NOMO-1 treated with dmso at 0.1 percent for 144 hours (cell line): ENCODE measurements around the gene CHEK1.
"Not testable (repeated sequence)": the region's sequence is repeated elsewhere in the genome, so short reads cannot be mapped to it uniquely, and the experiment has no call there.

ENCODE experiments used
- DNase-seq: peaks from one replicate; lab custom pipeline; 2025; ENCODE audit not compliant: unreplicated experiment; lab: John Stamatoyannopoulos, UW

CHEK1 gene

DNA sequence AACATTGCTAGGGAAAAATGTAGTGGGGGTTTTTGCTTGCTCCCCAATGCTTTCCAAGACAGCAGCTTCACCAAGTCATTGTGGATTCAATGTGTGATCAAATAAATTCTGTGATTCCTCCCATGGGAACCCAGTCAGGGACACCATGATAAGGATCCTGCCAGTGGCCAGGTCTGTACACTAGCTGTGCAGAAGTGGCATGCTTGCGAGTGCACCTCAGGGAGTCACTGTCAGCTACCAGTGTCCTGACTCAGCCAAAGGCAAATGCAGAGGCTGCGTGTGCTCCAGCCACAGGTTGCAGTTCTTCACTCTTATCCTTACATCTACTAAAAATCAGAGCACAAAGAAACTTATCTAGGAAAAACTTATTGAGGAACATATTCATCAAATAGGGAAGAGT is 65.0 kb downstream of the CHEK1 start:
- DNase-seq: no peak

DNA sequence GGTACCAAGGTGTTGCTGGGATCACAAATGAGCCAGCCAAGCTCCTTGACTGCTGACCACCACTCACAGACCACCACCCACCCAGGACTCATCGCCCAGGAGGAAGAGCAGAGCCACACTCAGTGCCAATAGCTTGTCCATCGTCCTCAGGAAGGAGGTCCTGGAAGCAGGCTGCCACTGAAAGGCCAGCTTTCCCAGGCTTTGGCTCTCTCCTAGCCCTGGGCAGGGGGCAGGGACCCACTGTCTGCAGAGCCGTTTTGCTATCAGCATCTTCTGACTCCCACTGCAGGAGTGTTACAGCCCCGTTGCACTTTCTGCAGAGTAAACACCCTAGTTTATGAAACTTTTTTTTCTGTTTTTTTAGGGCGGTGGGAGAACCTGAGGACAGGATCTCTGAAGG is 67.9 kb downstream of the CHEK1 start:
- DNase-seq: no peak

DNA sequence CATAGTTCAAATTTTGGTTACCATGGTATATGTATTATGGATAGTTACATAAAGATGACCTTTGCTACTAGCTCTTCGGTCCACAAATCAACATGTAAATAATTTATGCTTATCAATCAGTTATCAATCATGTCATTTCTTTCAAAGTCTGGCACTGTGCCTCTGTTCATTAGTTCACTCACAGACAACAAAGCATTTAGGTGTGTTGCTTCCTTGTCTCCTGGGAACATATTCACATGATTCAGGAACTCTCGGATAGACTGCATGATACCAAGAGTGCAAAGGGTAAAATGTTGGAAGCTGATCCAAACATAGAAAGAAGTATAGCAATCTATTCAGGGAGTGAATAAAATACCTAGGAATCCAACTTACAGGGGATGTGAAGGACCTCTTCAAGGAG is 70.0 kb downstream of the CHEK1 start:
- no peak for DNase-seq

DNA sequence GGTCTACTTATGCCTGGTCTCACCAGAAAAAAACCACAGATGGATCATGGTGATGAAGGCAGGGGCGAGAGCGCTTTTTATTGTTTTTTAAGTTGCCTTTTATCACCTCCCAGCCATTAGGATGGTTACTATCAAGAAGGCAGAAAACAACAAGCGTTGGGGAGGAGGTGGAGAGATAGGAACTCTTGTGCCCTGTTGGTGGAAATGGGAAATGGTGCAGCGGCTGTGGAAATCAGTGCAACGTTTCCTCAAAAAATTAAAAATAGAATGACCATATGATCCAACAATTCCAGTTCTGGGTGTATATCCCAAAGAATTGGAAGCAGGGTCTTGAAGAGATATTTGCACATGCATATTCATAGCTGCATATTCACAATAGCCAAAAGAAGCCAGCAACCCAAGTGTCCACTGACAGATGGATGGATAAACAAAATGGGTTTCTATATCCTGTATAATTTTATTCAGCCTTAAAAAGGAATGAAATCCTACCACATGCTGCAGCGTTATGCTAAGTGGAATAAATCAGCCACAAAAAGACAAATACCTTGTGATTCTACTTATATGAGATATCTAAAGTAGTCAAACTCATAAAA is 76.2 kb downstream of the CHEK1 start:
- DNase-seq: no peak

DNA sequence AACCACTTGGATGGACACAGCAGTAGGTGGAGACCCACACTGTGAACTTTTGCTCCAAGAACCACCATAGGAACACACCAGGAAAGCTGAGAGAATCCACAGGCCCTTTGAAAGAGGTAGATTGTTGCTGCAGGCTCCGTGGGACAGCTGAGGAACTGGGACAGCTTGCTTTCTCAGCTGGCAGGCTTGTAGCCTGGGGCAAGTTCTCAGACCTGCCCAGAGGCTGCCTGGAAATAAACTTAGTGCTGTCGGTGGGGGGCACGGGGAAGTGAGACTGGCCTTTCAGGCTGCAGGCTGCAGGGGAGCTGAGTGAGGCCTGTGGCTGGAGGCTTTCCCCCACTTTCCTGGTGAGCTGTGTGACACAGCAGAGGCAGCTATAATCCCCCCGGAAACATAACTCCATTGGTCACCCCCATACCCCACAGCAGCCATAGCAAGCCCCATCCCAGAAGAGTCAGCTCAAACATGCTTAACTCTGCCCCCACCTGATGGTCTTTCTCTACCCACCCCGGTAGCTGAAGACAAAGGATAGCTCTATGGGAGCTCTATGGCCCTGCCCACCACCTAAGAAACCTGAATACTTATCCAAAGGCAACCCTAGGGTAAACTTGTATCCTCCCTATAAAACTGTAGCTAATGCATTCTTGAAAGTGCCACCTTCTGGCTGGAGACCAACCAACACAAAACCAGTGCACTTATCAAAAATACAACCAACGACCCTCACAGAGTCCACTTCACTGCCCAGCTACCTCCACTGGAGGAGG is 77.1 kb downstream of the CHEK1 start:
- DNase-seq: no peak

DNA sequence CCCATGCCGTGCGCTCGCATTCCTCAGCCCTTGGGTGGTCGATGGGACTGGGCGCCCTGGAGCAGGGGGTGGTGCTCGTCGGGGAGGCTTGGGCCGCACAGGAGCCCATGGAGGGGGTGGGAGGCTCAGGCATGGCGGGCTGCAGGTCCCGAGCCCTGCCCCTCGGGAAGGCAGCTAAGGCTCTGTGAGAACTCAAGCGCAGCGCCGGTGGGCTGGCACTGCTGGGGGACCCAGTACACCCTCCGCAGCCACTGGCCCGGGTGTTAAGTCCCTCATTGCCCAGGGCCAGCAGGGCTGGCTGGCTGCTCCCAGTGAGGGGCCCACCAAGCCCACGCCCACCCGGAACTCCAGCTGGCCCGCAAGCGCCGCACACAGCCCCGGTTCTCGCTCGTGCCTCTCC is 79.7 kb downstream of the CHEK1 start:
- not testable (repeated sequence) for DNase-seq

DNA sequence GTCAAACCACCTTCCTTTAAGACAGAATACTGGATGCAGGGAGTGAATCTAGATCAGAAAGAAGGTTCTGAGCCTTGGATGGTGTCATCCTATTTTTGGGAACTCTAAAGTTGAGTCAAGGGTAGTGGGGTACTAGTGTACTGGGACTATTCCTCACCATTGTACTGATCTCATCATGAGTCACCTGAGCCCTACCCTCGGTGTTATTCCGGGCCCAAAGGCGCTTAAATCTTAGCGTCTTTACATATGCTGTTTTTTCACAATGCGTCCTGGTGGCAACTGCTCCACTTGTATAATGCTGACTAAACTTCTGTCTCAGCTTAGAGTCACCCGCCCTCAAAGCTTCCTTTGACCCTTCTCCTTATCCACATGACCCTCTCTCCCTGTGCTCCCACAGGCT is 95.8 kb downstream of the CHEK1 start:
- no peak for DNase-seq

DNA sequence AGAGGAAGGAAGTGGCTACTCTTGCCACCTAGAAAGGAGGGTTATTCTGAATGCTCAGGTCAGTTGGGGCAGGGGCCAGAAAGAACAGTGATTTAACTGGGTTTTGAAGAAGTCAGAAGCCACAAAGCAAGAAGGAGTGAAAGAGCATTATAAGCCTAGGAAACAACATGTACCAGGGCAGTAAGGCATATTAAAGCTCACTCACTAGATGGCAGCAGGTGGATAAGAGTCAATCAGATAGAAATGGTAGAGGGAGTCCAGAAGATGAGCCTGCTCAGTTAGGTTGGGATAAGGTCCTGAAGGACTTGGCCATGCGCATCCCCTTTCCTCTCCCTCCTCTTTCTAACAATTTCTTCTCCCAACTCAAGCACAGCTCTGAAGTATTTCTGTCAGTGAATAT is 99.2 kb downstream of the CHEK1 start:
- no peak for DNase-seq
